GM12801 (cell line): ENCODE measurements around the gene KRT80.

Experiments
- CTCF ChIP-seq: IDR thresholded peaks from one replicate; pipeline ENCODE4 v1.5.1; 2011; ENCODE audit warnings: control low read depth; ENCODE audit not compliant: insufficient read length; ENCODE audit errors: extremely low read depth

KRT80 gene

GRCh38 chr12:52168019-52168717 lies 23.6 kb downstream of the KRT80 start:
- no peak for TF ChIP-seq CTCF

DNA sequence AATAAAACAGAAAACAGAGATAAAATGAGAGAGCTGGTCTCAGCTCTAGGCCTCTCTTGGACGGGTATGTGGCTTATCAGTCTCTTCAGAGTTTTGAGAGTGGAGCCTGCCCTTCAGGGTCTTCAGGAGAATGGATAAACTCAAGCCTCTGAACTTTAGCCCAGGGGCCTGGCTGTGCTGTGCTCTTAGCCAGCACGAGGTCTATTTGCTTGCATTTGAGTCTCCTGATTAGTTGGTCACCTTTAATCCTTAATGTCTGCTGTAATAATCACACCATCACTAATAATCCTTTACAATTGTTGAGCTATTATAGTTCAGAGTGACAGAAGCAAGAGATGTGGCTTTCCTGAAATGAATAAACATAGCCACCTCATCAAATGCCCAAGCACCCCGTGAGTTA lies 24.3 kb downstream of the KRT80 start:
- no peak for TF ChIP-seq CTCF

- TF ChIP-seq CTCF: no peak
Measured at GRCh38 chr12:52166672-52167071, 25.1 kb downstream of the KRT80 start.

DNA sequence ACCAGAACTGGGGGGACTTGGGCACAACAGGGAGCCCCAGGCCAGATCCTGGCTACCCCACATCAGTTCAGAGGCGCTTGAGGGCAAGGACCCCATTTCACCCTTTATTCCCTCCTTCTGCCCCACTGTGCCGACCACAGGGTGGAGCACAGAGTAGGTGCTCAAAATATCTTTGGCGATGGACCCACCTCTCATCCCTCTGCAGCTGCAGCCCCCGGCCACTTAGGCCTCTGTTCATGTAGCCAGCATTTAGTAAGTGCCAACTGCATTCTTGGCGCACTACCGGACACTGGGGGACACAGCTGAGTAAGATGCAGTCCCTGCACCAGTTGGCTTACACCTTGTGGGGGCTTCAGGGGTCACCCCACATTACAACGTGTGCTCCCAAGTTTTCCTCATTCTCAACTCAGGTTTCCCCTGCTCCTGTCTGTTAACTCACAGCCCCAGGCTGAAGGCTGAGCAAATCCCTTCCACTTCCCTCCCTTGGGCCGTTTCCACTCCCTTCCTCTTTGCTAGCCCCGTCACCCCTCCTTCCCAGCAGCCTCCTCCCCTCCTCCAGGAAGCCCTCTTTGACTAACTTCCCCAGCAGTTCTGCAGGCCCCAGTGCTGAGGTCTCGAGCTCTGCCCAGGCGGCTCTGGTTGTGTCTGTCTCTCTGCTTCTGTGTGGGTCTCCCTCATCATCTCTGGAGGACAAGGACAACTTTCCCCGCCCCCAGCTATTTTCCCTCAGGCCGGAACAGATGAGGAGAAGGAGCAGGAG lies 26.5 kb downstream of the KRT80 start:
- no peak for TF ChIP-seq CTCF

- TF ChIP-seq CTCF: no peak
Measured at GRCh38 chr12:52164624-52165023, 27.2 kb downstream of the KRT80 start.

DNA sequence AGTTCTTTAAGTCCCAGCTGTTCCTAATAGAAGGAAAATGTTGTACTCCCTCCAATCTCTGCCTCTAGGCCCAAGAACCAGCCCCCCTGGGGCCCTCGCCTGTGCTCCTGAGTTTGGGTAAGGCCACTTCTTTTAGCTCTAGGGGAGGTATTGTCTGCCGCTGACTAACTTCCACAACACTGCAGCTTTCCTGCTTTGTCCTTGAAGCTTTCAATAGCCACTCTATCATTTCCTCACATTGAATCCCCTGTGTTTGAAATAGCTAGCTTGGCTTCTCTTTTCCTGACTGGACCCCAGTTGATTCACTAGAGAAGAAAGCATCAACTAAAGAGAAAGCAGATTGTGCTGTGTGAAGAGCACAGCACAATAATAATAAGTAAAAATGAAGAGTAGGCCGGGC lies 28.8 kb downstream of the KRT80 start:
- no peak for TF ChIP-seq CTCF

- TF ChIP-seq CTCF: no peak
Measured at GRCh38 chr12:52160200-52160599, 31.6 kb downstream of the KRT80 start.
